Suprapubic skin (tissue), 4 donors: ENCODE data around the gene KCNJ2. TPM values are rescaled to one million over a fixed set of nuclear protein-coding genes. Genes with fewer than 3 reads are reported as not detected.

Experiments used
- DNase-seq, 2 donors: peaks; one replicate each; pipeline ENCODE4 v3.0.0-alpha.2; 2019; ENCODE audit warnings: low spot score in 2 of 2
- H3K27ac ChIP-seq: fragments of 200-600 bp; sonication (generic); one replicate; pipeline ENCODE4 v1.5.1; 2019
- H3K27me3 ChIP-seq: fragments of 200-600 bp; sonication (generic); one replicate; pipeline ENCODE4 v1.5.1; 2019
- H3K36me3 ChIP-seq: fragments of 200-600 bp; sonication (generic); one replicate; pipeline ENCODE4 v1.5.1; 2019
- H3K4me1 ChIP-seq: fragments of 200-600 bp; sonication (generic); one replicate; pipeline ENCODE4 v1.5.1; 2019
- H3K4me3 ChIP-seq: fragments of 200-600 bp; sonication (generic); one replicate; pipeline ENCODE4 v1.5.1; 2019; ENCODE audit warnings: mild to moderate bottlenecking
- H3K9me3 ChIP-seq: fragments of 200-600 bp; sonication (generic); one replicate; pipeline ENCODE4 v1.5.1; 2019
- EP300 ChIP-seq: sonication (generic); formaldehyde crosslinking; IDR thresholded peaks from one replicate; pipeline ENCODE4 v1.6.1; 2017; ENCODE audit warnings: antibody characterized with exemption
- POLR2A ChIP-seq, 2 donors: fragments of 450-650 bp; IDR thresholded peaks; one replicate each; pipeline ENCODE4 v1.6.1; 2017; ENCODE audit warnings: antibody characterized with exemption in 2 of 2, mild to moderate bottlenecking in 2 of 2, moderate library complexity in 2 of 2
- POLR2AphosphoS5 ChIP-seq, 3 donors: sonication (generic); formaldehyde crosslinking; IDR thresholded peaks; one replicate each; pipeline ENCODE4 v1.6.1; 2017; ENCODE audit warnings: antibody characterized with exemption in 3 of 3
- WGBS: methylation state at CpG from one replicate; pipeline ENCODE4 v1.1.5; 2018; 5-methylcytosine and 5-hydroxymethylcytosine counted together
- total RNA-seq, 4 donors: library from RNA; depleted of rRNA; stranded (reverse); fragments of >200 nt; gene quantifications; one replicate each; pipeline ENCODE4 v1.1.0, GENCODE V29; 2016
- TF ChIP-seq, protein P1 (sequence below), 2 donors: fragments of 200-600 bp in 1 of 2; fragments of 450-650 bp in 1 of 2; sonication (generic) in 1 of 2; IDR thresholded peaks; one replicate each; pipeline ENCODE4 v1.5.1; 2016 to 2019; ENCODE audit warnings: antibody characterized with exemption in 2 of 2, mild to moderate bottlenecking in 1 of 2, moderate library complexity in 1 of 2

KCNJ2 gene
- total RNA-seq, 4 donors from 2014 or later = 5.5 to 15.7 (median 7.9) TPM

DNA sequence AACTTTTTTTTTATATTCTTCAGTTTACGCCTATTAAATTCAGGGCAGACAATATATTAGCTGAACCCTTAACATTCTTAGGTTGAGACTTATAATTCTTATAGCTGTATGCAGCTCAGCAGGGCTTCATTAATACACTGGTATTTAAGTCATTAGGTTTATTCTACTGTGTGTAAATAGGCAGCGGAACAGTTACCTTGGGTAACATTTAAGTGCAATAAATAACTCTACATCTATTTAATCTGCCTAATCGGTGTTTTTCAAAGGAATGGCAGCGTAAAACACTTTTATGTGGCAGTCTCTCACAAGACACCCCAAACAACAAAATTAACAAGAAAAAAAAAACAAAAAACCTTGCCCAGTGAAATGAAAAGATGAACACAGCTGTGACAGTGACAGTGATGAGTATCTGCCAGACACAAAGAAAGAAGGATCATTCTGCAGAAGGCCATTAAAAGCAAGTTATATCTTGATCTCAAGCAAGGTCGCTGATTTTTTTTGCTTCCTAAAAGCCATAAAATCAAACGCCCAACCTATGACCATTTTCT lies 32.6 kb downstream of the KCNJ2 start:
- no peaks in the 10 kb centered on the region for H3K4me1 ChIP-seq
- H3K9me3 ChIP-seq = no peaks in the 10 kb centered on the region
- H3K27me3 ChIP-seq = no peaks in the 10 kb centered on the region
- no peaks in the 10 kb centered on the region for H3K36me3 ChIP-seq
- no peak overlapping the region for H3K27ac ChIP-seq
- DNase-seq = no peak
- 75% methylated on average over 6 of the region's 6 CpGs for WGBS
- no peak overlapping the region for H3K4me3 ChIP-seq
- TF ChIP-seq EP300 (no peak), POLR2A (IDR thresholded peaks at IDR 0.05) (no peak), POLR2AphosphoS5 (IDR thresholded peaks at IDR 0.05) (no peak)
- TF ChIP-seq, protein P1, sequence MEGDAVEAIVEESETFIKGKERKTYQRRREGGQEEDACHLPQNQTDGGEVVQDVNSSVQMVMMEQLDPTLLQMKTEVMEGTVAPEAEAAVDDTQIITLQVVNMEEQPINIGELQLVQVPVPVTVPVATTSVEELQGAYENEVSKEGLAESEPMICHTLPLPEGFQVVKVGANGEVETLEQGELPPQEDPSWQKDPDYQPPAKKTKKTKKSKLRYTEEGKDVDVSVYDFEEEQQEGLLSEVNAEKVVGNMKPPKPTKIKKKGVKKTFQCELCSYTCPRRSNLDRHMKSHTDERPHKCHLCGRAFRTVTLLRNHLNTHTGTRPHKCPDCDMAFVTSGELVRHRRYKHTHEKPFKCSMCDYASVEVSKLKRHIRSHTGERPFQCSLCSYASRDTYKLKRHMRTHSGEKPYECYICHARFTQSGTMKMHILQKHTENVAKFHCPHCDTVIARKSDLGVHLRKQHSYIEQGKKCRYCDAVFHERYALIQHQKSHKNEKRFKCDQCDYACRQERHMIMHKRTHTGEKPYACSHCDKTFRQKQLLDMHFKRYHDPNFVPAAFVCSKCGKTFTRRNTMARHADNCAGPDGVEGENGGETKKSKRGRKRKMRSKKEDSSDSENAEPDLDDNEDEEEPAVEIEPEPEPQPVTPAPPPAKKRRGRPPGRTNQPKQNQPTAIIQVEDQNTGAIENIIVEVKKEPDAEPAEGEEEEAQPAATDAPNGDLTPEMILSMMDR (IDR thresholded peaks at IDR 0.05) = no peak

- no peaks in the 10 kb centered on the region for H3K36me3 ChIP-seq
- WGBS = 61% methylated on average over 2 of the region's 2 CpGs
- DNase-seq = no peak
- no peak overlapping the region for H3K27ac ChIP-seq
- no peaks in the 10 kb centered on the region for H3K27me3 ChIP-seq
- no peaks in the 10 kb centered on the region for H3K4me1 ChIP-seq
- no peak overlapping the region for H3K4me3 ChIP-seq
- TF ChIP-seq POLR2A (IDR thresholded peaks at IDR 0.05) (no peak), EP300 (no peak), POLR2AphosphoS5 (IDR thresholded peaks at IDR 0.05) (no peak)
- TF ChIP-seq, protein P1 (IDR thresholded peaks at IDR 0.05) = no peak
- H3K9me3 ChIP-seq = no peaks in the 10 kb centered on the region
Observed at GRCh38 chr17:70202840-70203239, 33.5 kb downstream of the KCNJ2 start.

GRCh38 chr17:70204431-70204830 lies 35.1 kb downstream of the KCNJ2 start:
- 66% methylated on average over 3 of the region's 3 CpGs for WGBS
- H3K36me3 ChIP-seq = no peaks in the 10 kb centered on the region
- TF ChIP-seq, protein P1 (IDR thresholded peaks at IDR 0.05) = no peak
- TF ChIP-seq POLR2A (IDR thresholded peaks at IDR 0.05) (no peak), EP300 (no peak), POLR2AphosphoS5 (IDR thresholded peaks at IDR 0.05) (no peak)
- no peak overlapping the region for H3K4me3 ChIP-seq
- H3K27ac ChIP-seq = no peak overlapping the region
- no peaks in the 10 kb centered on the region for H3K27me3 ChIP-seq
- peaks cover 4% of the 10 kb centered on the region for H3K4me1 ChIP-seq
- no peak for DNase-seq
- H3K9me3 ChIP-seq = no peaks in the 10 kb centered on the region

- H3K36me3 ChIP-seq = no peaks in the 10 kb centered on the region
- no peaks in the 10 kb centered on the region for H3K27me3 ChIP-seq
- H3K9me3 ChIP-seq = no peaks in the 10 kb centered on the region
- H3K27ac ChIP-seq = no peak overlapping the region
- no peak for DNase-seq
- H3K4me1 ChIP-seq = peaks cover 4% of the 10 kb centered on the region
- 42% methylated on average over 4 of the region's 4 CpGs for WGBS
- TF ChIP-seq POLR2AphosphoS5 (IDR thresholded peaks at IDR 0.05) = no peak
- TF ChIP-seq, protein P1 (IDR thresholded peaks at IDR 0.05) = no peak
- TF ChIP-seq EP300 = no peak
- no peak for TF ChIP-seq POLR2A (IDR thresholded peaks at IDR 0.05)
- no peak overlapping the region for H3K4me3 ChIP-seq
Observed at GRCh38 chr17:70205401-70205800, 36.1 kb downstream of the KCNJ2 start.

DNA sequence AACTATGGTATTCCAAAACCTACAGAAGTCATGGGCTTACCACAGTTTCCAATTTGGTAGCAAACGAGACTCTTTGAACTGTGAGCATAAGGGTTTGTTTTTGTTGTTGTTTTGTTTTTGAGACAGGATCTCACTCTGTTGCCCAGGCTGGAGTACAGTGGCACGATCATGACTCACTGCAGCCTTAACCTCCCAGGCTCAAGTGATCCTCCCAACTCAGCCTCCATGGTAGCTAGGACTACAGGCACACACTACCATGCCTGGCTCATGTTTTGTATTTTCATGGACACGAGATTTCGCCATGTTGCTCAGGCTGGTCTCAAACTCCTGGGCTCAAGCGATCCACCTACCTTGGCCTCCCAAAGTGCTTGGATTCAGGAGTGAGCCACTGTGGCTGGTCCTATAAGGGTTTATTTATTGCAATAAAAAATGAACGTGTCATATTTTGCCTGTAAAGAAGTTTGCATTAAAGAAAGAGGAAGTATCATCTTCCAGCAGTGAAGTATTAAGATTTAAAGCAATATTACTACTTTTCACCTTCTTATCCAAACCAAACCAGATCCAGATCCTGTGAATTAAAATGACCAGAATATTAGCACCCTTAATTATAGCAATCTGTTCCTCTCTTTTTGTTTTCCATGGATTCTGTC lies 37.2 kb downstream of the KCNJ2 start:
- DNase-seq = no peak
- TF ChIP-seq POLR2AphosphoS5 (IDR thresholded peaks at IDR 0.05) (no peak), POLR2A (IDR thresholded peaks at IDR 0.05) (no peak)
- TF ChIP-seq, protein P1 (IDR thresholded peaks at IDR 0.05) = no peak
- WGBS = 76% methylated on average over 6 of the region's 6 CpGs
- no peak overlapping the region for H3K4me3 ChIP-seq
- H3K27me3 ChIP-seq = no peaks in the 10 kb centered on the region
- H3K4me1 ChIP-seq = peaks cover 4% of the 10 kb centered on the region
- H3K9me3 ChIP-seq = no peaks in the 10 kb centered on the region
- H3K27ac ChIP-seq = no peak overlapping the region
- no peaks in the 10 kb centered on the region for H3K36me3 ChIP-seq
